Measurements from ENCODE around the gene GGT5.
"Not testable (repeated sequence)": the region's sequence is repeated elsewhere in the genome, so short reads cannot be mapped to it uniquely, and the experiment has no call there.

DNA sequence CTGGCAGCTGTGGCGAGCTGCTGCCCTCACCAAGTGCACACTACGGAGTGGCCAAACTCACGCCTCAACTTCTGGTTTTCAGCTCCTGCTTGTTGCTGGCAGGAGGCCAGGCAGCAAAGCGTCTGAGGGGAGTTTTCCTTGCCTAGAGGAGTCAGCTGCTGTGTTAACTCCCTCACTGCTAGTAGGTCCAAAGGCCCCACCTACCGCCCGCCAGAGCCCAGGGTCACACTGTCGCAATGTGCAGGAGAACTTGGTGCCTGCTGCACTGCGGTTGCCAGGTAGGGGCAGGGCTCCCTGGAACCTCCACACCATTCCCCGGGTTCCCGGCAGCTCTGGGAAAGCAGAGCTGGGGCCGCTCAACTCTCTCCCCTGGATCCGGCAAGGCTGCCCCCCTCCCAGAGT lies at the start of gene GGT5:
- TF ChIP-seq, protein P1, sequence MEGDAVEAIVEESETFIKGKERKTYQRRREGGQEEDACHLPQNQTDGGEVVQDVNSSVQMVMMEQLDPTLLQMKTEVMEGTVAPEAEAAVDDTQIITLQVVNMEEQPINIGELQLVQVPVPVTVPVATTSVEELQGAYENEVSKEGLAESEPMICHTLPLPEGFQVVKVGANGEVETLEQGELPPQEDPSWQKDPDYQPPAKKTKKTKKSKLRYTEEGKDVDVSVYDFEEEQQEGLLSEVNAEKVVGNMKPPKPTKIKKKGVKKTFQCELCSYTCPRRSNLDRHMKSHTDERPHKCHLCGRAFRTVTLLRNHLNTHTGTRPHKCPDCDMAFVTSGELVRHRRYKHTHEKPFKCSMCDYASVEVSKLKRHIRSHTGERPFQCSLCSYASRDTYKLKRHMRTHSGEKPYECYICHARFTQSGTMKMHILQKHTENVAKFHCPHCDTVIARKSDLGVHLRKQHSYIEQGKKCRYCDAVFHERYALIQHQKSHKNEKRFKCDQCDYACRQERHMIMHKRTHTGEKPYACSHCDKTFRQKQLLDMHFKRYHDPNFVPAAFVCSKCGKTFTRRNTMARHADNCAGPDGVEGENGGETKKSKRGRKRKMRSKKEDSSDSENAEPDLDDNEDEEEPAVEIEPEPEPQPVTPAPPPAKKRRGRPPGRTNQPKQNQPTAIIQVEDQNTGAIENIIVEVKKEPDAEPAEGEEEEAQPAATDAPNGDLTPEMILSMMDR (IDR thresholded peaks at IDR 0.05): not testable (repeated sequence)
- not testable (repeated sequence) for TF ChIP-seq POLR2AphosphoS5 (IDR thresholded peaks at IDR 0.05; ENCODE audit: insufficient read depth in 1 of 2, low read depth in 1 of 2)

All from vagina (tissue), 2 donors.